HG03520 (cell line): ENCODE results near the gene CYP2U1.

Source experiments
- ATAC-seq: cut with Tn5 transposase; IDR thresholded peaks from one replicate; pipeline ENCODE4 v1.9.1; 2021; ENCODE audit warnings: mild to moderate bottlenecking, moderate library complexity; ENCODE audit not compliant: unreplicated experiment

The CYP2U1 gene

DNA sequence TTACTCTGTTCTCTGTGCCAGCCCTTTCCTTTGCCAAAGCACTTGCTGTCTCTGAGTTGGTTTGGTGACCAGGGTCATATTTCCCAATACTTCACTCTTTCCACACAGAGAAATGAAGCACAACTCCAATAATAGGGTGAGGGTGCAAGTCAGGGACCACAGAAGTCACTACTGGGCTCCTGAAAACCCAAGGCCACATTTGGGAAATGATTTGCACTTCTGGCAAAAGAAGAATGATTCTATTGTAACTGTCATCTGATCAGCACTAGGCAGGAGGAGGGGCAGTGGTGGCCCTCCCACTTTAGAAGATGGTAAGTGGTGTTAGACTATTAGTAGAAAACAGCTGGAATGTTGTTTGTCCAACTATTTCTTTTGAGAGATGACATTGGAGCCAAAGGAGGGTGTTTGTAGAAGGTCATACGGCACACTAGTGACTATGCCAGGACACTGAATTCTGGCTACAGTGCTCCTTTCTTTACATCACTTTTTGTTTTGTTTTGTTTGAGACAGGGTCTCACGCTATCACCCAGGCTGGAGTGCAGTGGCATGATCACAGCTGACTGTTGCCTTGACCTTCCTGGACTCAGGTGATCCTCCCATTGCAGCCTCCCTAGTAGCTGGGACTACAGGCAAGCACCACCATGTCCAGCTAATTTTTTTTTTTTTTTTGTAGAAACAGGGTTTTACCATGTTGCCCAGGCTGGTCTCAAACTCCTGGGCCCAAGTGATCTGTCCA is 47.5 kb downstream of the CYP2U1 start:
- ATAC-seq = no peak

DNA sequence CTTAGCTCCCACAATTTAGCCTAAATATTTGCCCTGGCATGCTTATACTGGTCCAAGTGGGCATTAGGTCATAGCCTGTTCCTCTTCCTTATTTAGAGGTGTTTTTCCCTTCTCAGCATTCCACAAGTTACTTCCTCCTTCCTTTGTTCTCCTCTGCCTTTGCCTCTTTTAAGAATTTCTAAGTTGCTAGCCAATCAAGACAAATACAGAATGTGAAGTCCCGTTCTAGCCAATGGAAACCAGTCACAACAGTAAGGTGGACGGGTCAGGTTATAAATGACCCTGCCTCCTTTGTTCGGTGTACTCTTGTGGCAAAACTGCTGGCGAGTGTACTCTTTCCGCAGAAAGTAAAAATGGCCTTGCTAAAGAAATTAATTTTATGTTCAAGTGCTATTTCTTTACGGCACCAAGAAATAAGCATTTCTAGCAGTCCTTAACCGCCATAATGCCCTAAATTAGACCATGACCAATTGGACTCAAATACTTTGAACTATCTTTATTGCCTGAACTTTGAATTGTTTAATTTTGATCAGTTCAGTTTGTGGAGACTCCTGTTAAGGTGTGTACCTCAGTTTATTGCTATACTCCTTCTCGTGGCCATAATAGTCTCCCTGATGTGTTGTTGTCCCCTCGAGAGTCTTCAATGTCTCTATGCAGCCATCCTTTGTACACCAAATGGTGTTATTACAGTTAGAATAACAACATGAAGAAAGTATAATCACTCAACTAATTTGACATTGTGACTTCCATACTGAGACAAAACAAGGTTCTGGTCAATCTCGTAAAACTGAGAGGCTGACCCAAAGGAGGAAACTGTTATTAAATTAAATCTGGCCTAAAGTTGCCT is 56.8 kb downstream of the CYP2U1 start:
- ATAC-seq = no peak

DNA sequence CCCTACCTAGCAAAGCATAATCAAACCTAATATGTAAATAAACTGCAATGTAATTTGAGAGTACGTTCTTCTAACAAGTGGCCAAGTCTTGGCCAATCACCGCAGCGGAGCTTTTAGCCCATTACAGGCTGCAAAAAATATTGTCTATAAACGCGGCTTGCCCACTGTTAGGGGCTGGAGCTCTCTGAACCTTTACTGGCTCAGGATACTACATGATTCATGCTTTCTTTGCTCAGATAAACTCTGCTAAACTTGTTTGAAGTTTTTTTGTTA is 57.4 kb downstream of the CYP2U1 start:
- ATAC-seq = no peak

DNA sequence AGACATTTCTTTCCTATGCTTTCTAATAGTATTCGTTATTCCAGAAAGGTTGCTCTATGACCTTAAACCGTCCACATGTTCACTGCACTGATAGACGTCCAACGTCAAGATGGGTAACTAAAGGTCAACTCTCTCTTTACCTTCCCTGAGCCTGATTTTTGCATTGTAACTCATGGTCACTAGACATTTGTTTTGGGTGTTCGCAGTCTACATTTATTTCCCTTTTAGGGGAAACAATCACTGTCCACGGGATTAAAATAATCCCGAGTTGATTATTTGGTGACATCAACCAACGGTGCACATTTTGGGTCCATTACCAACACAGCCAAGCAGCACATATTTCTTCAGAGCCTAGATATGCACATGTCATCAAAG is 57.8 kb downstream of the CYP2U1 start:
- peak; percentile 15 for ATAC-seq

DNA sequence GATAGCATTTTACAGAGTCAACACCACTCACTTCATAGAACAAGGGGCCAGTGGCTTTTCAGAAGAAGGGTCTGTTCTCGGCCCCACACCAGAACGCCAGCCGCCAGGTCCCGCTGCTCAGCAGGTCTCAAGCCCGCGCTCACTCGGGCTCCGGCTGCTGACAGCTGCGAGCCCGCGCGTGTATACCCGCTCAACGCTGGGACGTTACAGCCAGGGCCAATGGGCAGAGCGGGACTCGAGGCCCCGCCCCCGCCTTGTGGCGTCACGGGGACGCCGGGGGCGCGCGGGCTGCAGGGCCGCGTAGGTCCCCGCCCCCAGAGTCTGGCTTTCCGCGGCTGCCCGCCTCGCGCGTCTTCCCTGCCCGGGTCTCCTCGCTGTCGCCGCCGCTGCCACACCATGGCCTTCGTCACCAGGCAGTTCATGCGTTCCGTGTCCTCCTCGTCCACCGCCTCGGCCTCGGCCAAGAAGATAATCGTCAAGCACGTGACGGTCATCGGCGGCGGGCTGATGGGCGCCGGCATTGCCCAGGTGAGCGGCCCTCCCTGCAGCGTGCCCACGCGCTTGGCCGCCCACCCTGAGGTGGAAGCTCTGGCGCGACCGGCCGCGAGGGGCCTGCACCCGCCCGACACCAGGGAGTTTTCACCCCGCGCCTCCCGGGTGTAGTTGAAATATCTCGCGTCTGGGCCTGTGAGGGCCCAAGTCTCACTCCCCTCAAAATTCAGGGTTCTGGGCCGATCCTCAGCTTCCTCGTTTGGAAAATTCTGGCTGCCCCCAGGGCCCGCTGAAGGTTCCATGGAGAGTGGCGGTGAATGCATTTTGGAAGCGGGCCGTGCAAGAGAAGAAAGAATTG is 58.4 kb downstream of the CYP2U1 start, which contains the start of gene HADH:
HADH (plus strand) TSS at position 353 of the 850 bp plus-strand sequence; CDS start at position 397, 44 bp downstream.
- peak; percentile 97 for ATAC-seq

DNA sequence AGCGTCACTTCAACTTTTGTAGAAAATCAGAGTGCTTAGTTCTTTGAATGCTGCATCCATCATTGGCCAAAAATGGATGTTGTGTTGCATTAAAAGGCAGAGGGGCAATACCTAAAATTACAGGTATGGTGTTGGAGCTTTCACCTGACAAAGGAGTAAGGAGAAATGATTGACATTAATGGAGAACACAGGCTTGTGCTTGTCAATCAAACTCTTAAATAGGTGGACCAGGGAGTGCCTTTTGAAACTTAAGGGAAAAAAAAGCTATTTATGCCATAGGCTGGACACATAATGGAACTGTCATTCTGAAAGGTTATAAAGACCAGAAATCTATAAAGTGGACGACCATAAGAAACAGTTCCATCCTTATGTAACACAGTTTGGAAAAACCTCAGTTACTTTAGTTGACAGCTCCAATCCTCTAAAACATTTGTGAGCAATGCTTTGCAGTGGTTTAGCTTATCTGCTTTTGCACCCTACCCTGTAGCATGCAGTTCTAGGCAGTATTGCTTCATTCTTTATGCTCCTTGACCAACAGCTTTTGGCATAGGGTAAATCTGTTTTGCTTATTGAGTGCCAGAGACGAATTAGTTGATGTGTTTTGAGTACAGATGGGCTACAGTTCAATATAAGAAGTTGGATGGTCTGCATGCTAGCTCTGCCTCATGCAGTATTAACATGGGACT is 60.7 kb downstream of the CYP2U1 start:
- no peak for ATAC-seq

DNA sequence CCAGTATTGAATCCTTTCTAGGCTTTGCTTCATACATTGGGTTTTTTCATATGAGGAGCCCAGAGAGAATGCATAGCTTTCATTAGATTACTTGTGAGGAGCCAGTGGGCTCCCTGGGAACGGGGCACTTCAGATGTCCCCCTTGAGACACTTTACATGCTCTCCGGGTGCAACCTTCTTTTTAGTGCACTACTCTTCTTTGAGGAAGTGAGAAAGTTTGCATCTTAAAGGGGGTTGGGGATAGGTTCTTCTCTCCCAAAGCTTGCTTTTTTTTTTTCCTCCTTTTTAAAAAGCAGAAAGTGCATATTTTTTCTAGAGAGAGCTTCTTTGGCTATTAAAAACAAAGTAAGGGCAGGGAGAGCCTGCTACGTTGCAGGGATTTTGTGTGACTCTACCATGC is 62.6 kb downstream of the CYP2U1 start:
- ATAC-seq = peak; percentile 17

DNA sequence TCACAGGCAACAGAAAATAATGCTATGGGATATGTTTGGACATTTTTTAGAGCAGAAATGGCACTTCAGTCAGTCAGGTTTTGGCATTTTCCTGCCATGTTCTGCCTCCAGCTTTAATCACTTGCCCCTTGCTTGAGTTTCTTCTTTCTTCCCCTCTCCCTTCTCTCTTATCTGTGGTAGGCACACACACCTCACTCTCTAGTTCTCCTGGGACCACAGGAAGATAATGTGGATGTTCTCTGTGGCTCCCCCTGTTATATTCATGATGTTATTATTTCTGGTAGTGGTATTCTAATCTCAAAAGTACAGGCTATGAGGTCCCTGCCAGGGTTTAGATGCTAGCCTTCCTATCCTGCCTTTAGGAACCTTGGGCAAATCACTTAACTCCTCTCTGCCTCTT is 63.5 kb downstream of the CYP2U1 start:
- ATAC-seq = no peak

DNA sequence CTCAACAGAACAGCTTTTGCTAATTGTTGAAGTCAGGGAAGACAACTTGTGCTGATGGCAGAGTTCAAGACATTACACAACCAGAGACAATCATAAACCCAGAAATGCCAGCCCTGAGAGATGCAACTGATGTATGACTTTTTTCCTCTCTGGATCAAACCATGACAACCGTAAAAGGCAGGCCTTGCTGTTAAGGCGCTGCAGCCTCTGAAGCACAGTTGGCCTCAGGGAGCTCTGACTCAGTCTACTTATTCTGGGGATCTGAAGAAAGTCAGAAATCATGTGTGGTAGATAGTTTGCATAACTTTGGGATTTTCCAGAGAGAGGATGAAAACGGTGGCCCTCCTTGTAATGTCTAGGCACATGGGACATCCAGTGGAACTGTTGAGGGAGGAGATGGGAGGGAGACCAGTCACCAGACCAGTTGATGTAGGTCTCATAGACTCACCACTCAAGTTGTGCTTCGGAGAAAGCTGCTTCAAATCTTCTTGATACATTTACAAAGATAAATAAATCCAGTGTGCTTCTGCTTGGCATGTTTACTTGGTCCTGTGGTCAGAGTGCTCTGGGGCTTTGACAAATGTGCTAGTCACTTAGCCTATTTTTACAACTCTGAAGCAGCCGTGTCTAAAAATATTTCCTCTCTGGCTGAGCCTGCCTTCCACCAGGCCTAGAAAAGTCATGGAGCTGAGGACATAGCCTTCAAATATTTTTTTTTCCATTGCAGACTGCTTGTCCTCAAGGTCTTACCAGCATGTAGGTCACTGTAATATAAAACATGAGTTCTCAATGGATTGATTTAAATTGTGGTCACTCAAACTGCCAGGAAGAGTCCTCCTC is 65.8 kb downstream of the CYP2U1 start:
- ATAC-seq = no peak

DNA sequence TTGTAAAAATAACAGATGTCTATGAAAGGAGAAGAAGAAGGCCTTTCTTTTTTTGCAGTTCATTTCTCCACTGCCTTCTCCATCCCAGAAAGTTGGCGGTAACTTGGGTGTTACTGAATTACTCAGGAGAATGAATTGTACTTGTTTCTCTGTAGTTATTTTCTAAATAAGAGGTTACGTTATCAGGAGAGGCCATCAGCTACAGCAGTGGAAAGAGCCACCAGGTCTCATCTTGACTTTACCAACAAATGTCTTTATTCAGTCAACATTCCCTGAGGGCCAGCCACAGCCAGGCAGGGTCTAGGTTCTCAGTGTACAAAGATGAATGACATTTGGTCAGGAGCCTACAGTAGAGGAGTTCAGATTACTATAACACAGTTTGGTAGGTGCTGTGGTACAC is 66.4 kb downstream of the CYP2U1 start:
- no peak for ATAC-seq

DNA sequence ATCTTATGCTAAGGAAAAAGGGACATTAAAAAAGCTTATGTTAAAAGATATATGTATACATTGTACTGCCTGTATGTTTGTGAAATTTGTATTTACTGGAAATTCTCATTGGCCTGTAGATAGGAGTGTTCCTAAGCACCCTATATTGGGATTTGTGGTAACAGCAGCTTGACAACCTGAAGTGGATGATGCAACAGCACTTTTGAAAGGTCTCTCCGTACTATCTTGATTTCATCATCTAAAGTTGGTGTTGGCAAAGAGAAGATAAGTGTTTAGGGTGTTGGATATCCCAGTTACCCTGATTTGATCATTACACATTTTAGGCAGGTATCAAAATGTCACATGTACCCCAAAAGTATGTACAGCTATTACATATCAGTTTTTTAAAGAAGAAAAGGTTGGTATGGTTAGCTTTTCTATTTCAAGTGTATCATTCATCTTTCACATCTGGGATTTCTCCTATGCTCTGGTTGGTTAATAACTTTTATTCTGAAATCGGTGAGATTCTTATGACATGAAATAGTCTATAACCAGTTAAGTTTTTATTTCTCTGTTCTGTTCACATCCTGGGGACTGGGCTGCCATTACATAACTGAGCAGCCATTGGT is 68.7 kb downstream of the CYP2U1 start:
- no peak for ATAC-seq

DNA sequence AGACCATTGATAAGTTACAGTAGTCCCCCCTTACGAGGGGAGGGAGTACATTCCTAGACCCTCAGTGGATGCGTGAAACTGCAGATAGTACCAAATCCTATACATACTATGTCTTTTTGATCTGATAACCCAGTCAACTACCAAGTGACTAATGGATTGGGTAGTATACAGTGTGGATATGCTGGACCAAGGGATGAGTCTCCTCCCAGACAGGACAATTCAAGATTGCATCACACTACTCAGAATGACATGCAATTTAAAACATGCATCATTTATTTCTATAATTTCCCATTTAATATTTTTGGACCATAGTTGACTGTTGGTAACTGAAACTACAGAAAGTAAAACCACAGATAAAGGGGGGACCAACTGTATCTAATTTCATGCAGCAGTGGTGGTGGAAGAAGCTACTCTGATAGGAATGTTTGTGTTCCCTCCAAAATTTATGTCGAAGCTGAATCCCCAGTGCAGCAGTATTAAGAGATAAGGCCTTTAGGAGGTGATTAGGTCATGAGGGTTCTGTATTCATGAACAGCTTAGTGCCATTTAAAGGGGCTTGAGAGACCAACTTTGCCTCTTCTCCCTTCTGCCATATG is 70.3 kb downstream of the CYP2U1 start:
- no peak for ATAC-seq
